Left kidney (tissue), 8 donors: ENCODE measurements around the gene BRSK1. TPM values are rescaled to one million over a fixed set of nuclear protein-coding genes. Genes with fewer than 3 reads are reported as not detected.

Source experiments
- DNase-seq: peaks from one replicate; pipeline ENCODE4 v3.0.0-alpha.2; 2013
- long read RNA-seq, 8 donors: transcript quantifications; one replicate each; lab custom pipeline, GENCODE V29; 2026
- polyA plus RNA-seq: library from polyadenylated mRNA; unstranded; fragments of 120-200 nt; gene quantifications from one replicate; pipeline ENCODE4 v1.2.1, GENCODE V29; 2013; ENCODE audit not compliant: insufficient read length

BRSK1 gene
- 14.7 TPM for polyA plus RNA-seq
- long read RNA-seq, donor 1, partial matches to known transcripts = 0 of 1 reads
- long read RNA-seq, donor 1, other reads (novel, unspliced or antisense) = 0 of 1 reads
- long read RNA-seq, donor 2 = 0 reads
- long read RNA-seq, donor 3 = 0 reads
- long read RNA-seq, donor 4 = 0 reads
- long read RNA-seq, donor 5, partial matches to known transcripts = 95 of 102 reads
- long read RNA-seq, donor 5, other reads (novel, unspliced or antisense) = 6 of 102 reads
- long read RNA-seq, donor 6, partial matches to known transcripts = 0 of 2 reads
- long read RNA-seq, donor 6, other reads (novel, unspliced or antisense) = 0 of 2 reads
- long read RNA-seq, donor 7 = 0 reads
- long read RNA-seq, donor 8 = 0 reads

- DNase-seq = peak; percentile 73
These were observed at the start of gene BRSK1 for GRCh38 chr19:55283548-55284377. BRSK1 (plus strand) TSS chr19:55283997; CDS start chr19:55284443, 446 bp downstream.

DNA sequence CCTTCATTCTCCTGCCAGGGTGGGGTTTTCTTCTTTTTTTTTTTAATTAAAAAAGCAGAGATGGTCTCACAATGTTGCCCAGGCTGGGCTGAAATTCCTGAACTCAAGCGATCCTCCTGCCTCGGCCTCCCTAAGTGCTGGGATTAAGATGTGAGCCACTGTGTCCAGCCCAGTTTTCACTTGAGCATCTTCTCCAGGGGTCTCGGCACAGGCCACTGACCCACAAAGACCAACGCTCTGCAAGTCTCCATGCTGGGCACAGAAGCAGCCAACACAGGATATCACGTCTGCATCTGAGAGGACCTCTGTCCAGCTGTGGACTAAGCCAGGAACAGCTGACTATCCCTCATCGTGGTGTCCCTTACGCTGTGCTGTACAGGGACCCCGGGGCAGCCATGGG is 45.8 kb upstream of the BRSK1 start:
- DNase-seq = no peak

- DNase-seq = no peak
These were observed 44.8 kb upstream of the BRSK1 start for GRCh38 chr19:55239004-55239403.

DNA sequence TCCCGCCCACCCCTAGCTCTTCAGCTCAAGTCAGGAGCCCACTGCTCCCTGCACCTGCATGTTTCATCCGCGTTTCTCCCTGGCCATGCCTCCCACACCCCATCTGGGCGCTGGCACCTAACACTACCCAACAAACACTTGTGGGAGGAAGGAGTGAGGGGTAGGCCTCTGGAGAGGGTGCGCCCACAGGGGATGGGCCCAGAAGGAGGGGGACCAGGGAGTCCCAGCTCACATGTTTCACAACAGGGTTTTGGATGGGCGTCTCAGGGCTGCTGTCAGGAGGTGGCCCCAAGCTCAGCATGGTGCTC is 43.1 kb upstream of the BRSK1 start:
- DNase-seq = no peak

GRCh38 chr19:55241143-55241934 is 42.5 kb upstream of the BRSK1 start:
- no peak for DNase-seq

- no peak for DNase-seq
These were observed 41.8 kb upstream of the BRSK1 start for GRCh38 chr19:55241935-55242464.

- DNase-seq = no peak
These were observed 41.3 kb upstream of the BRSK1 start for GRCh38 chr19:55242517-55242916.

DNA sequence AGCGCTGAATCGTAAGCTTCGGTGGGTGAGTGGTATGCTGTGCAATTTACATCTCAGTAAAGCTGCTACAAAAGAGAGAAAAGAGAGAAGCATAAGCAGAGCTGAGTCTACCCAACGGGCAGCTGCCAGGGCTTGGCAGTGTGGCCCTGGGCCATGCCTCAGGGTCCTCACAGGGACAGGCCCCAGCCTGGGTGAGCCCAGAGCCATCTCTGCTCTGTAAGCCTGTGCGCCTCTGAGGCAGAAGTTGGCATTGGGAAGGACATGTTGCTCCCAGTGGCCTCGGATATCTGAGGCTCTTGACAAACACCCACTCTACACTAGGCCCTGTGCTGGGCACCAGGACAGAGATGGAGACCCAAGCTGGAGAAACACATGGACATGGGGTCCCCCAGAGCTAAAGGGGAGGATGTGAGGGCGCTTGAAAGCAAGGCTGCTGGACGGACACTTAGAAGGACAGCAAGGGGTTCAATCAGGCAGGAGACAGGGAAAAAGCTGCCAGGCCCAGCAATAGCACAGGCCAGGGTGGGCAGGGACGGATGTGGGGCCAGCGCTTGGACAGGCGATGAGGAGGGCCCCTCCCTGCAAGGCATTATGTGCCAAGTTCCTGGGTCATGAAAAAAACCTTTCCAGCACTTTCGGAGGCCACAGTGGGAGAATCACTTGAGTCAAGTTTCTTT is 39.7 kb upstream of the BRSK1 start:
- DNase-seq = no peak

DNA sequence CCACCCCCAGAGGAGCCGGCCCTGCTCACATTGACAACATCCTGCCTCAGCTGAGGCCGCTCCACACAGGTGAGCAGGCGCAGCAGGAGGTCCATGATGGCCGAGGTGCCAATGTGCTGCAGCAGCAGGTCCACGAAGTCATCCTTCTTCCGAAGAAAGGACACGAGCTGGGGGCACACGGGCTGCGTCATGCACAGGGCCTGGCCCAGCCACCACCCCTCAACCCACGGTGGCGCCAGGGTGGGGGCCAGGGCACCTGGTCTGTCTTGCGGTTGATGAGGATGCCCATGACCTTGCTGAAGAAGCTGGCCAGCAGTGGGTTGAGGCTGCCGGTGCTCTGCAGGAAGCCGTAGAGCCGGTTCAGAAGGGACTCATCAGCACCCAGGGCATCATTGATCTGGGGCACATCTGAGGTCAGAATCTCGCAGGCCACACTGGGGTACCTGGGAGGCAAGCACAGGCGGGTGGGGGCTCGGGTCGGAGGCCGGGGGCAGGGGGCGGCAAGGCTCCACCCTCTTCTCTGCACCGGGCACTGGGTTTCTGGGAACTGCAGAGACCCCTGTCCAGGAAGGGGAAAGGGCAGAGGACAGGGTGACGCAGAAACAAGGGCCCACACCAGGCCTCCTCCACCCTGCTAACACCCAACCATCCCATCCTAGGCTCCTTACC is 38.4 kb upstream of the BRSK1 start:
- no peak for DNase-seq

GRCh38 chr19:55246462-55247451 is 37.0 kb upstream of the BRSK1 start:
- DNase-seq = no peak

GRCh38 chr19:55247621-55248099 is 36.1 kb upstream of the BRSK1 start:
- no peak for DNase-seq

- DNase-seq = no peak
These were observed 35.6 kb upstream of the BRSK1 start for GRCh38 chr19:55248166-55248675.

- DNase-seq = no peak
These were observed 35.1 kb upstream of the BRSK1 start for GRCh38 chr19:55248704-55249103.

GRCh38 chr19:55249841-55250240 is 34.0 kb upstream of the BRSK1 start:
- DNase-seq = no peak

DNA sequence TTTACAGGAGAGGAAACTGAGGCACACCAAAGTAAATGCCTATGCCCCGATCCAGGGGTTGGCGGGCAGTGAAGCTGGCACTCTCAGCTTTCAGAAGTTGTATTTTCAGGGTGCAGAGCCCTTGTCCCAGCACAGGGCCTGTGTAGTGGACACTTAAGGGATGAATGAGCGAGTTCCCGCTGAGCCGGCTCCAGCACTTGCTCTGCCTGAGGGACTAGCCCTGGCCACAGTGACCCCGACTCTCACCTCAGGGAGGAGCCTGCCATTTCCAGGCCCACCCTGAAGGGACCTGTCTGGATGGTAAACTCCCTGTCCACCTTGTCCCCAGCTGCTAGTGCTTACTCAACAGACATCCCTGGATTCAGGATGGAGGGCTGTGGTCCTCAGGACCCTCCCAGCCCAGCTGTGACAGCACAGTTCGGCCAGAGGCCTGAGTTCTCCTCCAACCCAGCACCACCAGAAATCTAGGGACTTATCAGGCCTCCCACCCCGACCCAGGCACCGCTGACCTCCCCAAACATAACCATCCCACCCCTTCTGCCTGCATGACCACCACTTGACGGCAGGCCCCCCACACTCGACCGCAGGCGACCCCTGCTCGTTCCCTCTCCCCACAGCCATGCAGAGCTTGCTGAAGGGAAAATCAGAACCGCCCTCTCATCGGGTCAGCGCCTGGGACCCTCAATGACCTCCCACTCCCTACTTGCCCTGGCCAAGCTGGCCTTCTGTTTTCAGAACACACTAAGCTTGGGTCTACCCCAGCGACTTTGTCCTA is 33.3 kb upstream of the BRSK1 start:
- no peak for DNase-seq

DNA sequence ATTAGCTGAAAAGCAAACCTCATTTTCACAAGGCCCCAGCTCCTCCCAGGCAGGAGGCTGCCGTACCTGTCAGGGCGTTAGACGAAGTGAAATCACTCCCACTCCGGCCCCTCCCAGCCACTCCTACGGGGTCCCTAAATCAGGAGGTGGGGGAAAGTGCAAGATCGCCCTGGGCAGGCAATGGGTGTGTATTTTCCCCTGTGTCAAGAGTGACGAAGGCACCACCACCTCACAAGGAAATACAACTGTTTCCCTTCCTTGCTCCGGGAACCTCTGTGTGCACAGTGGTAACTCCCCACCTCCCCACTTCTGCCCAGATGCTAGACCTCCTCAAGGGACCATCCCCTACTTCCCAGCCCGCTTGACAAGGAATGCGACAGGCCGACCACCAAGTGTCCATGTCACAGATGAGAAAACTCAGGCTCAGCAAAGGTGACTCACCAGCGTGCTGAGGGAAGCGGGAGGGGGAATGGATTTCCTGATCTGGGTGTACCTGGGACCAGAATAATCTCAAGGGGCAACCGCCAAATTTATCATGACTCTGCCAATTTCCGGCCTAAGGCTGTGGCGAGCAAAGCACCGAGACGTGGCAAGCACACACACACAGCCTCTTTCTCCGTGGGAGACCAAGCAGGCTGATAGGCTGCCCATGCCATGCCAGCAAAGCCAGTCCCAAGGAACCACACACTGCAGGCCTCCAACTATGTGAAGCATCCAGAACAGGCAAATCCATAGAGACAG is 32.3 kb upstream of the BRSK1 start:
- DNase-seq = no peak

DNA sequence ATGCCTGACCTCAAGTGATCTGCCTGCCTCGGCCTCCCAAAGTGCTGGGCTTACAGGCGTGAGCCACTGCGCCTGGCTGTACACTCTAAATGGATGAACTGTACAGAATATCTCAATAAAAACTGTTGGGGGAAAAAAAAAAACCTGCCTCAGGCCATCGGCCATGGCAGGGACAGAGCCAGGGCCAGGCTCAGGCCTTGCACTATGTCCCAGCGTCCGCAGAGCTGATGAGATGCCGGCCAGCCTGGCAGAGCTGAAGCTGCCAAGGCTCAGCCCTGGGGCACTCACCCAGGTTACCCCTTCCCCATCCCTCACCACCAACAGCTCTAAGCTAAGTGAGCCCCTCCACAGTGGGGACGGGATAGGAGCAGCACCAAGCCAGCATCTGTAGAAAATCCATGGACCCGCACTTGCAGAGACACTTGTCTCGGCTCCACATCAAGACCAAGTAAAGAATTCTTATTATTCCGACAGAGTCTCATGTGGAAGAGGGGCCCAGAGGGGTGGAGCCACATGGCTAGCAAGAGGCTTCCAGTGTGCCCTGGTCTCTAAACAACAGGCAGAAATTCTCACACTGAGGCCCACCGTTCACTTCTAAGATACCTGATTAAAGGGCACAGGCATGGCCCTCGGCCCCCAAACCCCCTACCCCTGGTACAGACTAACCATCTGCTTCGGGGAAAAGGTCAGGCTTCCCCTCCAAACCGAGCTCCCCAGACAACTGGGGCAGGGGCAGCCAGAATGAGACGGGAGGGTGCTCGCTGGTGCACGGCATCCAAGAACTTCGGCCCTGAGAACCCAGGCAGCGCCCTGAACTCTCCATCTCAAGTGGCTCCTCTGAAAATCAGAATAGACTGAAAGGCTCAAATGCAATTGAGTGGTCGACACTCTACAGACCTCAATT is 30.8 kb upstream of the BRSK1 start:
- DNase-seq = no peak
